IMR-90 (cell line): ENCODE data around the gene WDR3. TPM values are rescaled to one million over a fixed set of nuclear protein-coding genes. Genes with fewer than 3 reads are reported as not detected.

Source experiments
- ATAC-seq: fragments of 200-7000 bp; cut with Tn5 transposase; 2 replicates; pipeline ENCODE4 v1.9.1; 2020; ENCODE audit warnings: low read depth, mild to moderate bottlenecking, moderate library complexity
- BruUV-seq: library from RNA; stranded (reverse); fragments of 400-500 nt; replicated peaks from 2 replicates; lab custom pipeline; 2021; lab: Mats Ljungman, UMichigan
- CTCF ChIA-PET: fragments of 300-600 bp; formaldehyde crosslinking; extraction: SDS; loops from one replicate; lab custom pipeline; 2021; ENCODE audit warnings: antibody characterized with exemption; lab: Yijun Ruan, JAX
- POLR2A ChIA-PET: fragments of 300-600 bp; sonication (Branson Sonifier 250); formaldehyde crosslinking; loops from one replicate; lab custom pipeline; 2022; ENCODE audit warnings: antibody characterized with exemption; ENCODE audit not compliant: unreplicated experiment; lab: Charles Lee
- DNase-seq: peaks from one replicate; pipeline ENCODE4 v3.0.0; 2013
- H2AFZ ChIP-seq: replicated peaks from 2 replicates; pipeline ENCODE3; 2013; ENCODE audit warnings: low read length, mild to moderate bottlenecking; ENCODE audit not compliant: poor library complexity
- H2AK5ac ChIP-seq: 2 replicates; pipeline ENCODE4 v1.6.1; 2013; ENCODE audit warnings: low read depth, low read length, inconsistent platforms
- H2AK9ac ChIP-seq: replicated peaks from 2 replicates; pipeline ENCODE3; 2013; ENCODE audit warnings: mild to moderate bottlenecking, low read depth, low read length, moderate library complexity; ENCODE audit not compliant: poor library complexity
- H2BK120ac ChIP-seq: 2 replicates; pipeline ENCODE4 v1.6.1; 2013; ENCODE audit warnings: low read depth, low read length, inconsistent platforms
- H2BK15ac ChIP-seq: 3 replicates; pipeline ENCODE4 v1.6.1; 2013; ENCODE audit warnings: low read depth, low read length, inconsistent platforms
- H2BK20ac ChIP-seq: 2 replicates; pipeline ENCODE4 v1.6.1; 2013; ENCODE audit warnings: low read depth, mild to moderate bottlenecking, inconsistent platforms, low read length, moderate library complexity
- H2BK5ac ChIP-seq: 2 replicates; pipeline ENCODE4 v1.6.1; 2013; ENCODE audit warnings: mild to moderate bottlenecking, low read depth, low read length, inconsistent platforms; ENCODE audit not compliant: poor library complexity, severe bottlenecking
- H3K14ac ChIP-seq: replicated peaks from 2 replicates; pipeline ENCODE4 v1.6.1; 2013; ENCODE audit warnings: low read depth, low read length, inconsistent platforms
- H3K18ac ChIP-seq: 2 replicates; pipeline ENCODE4 v1.6.1; 2013; ENCODE audit warnings: low read depth, low read length, control low read depth
- H3K23ac ChIP-seq: 2 replicates; pipeline ENCODE4 v1.6.1; 2013; ENCODE audit warnings: low read depth, low read length, inconsistent platforms
- H3K27ac ChIP-seq: 2 replicates; pipeline ENCODE4 v1.5.1; 2013; ENCODE audit warnings: mild to moderate bottlenecking, control low read depth, low read length; ENCODE audit not compliant: insufficient read depth
- H3K27me3 ChIP-seq: 2 replicates; pipeline ENCODE4 v1.6.1; 2013; ENCODE audit warnings: low read length; ENCODE audit not compliant: control insufficient read depth, insufficient read depth
- H3K36me3 ChIP-seq: 2 replicates; pipeline ENCODE4 v1.6.1; 2013; ENCODE audit warnings: low read length, mixed read lengths; ENCODE audit not compliant: control insufficient read depth, insufficient read depth
- H3K4ac ChIP-seq: 2 replicates; pipeline ENCODE4 v1.6.1; 2013; ENCODE audit warnings: low read depth, low read length, inconsistent platforms
- H3K4me1 ChIP-seq: 2 replicates; pipeline ENCODE4 v1.6.1; 2013; ENCODE audit warnings: low read length, mixed read lengths; ENCODE audit not compliant: control insufficient read depth, insufficient read depth
- H3K4me2 ChIP-seq: 2 replicates; pipeline ENCODE4 v1.6.1; 2013; ENCODE audit warnings: low read depth, mild to moderate bottlenecking, control low read depth, low read length, moderate library complexity
- H3K4me3 ChIP-seq: 2 replicates; pipeline ENCODE4 v1.5.1; 2013; ENCODE audit warnings: low read depth, mild to moderate bottlenecking, control low read depth, low read length, moderate library complexity; ENCODE audit not compliant: insufficient read depth
- H3K56ac ChIP-seq: 2 replicates; pipeline ENCODE4 v1.6.1; 2013; ENCODE audit warnings: low read length, inconsistent platforms; ENCODE audit not compliant: insufficient read depth; ENCODE audit errors: extremely low read depth
- H3K79me1 ChIP-seq, 2 experiments: 2 replicates each; pipeline ENCODE4 v1.6.1; 2013; ENCODE audit warnings: low read length in 2 of 2, inconsistent platforms in 1 of 2, low read depth in 1 of 2
- H3K9ac ChIP-seq: 2 replicates; pipeline ENCODE4 v1.6.1; 2013; ENCODE audit warnings: low read depth, low read length, control low read depth
- H3K9me1 ChIP-seq: 2 replicates; pipeline ENCODE4 v1.6.1; 2013; ENCODE audit warnings: low read length, inconsistent platforms; ENCODE audit not compliant: insufficient read depth
- H3K9me3 ChIP-seq: 2 replicates; pipeline ENCODE4 v1.6.1; 2013; ENCODE audit warnings: low read length; ENCODE audit not compliant: control insufficient read depth, insufficient read depth
- H4K20me1 ChIP-seq: 2 replicates; pipeline ENCODE4 v1.6.1; 2013; ENCODE audit warnings: low read length, inconsistent platforms; ENCODE audit not compliant: insufficient read depth
- H4K5ac ChIP-seq: 2 replicates; pipeline ENCODE4 v1.6.1; 2013; ENCODE audit warnings: mild to moderate bottlenecking, low read depth, low read length, control low read depth
- H4K8ac ChIP-seq, 2 experiments: 2 replicates each; pipeline ENCODE4 v1.6.1; 2013; ENCODE audit warnings: low read depth in 2 of 2, low read length in 2 of 2, control low read depth in 1 of 2, inconsistent platforms in 1 of 2
- H4K91ac ChIP-seq: 2 replicates; pipeline ENCODE4 v1.6.1; 2013; ENCODE audit warnings: low read depth, low read length, inconsistent platforms; ENCODE audit not compliant: insufficient read depth
- FOS ChIP-seq: fragments of 150-350 bp; IDR thresholded peaks from 2 replicates; pipeline ENCODE4 v1.6.1; 2016; ENCODE audit warnings: low read depth, low read length
- MAFK ChIP-seq: IDR thresholded peaks from 2 replicates; pipeline ENCODE4 v1.6.1; 2012; ENCODE audit warnings: low read depth, low read length, improper control_type of control experiment
- MXI1 ChIP-seq: IDR thresholded peaks from 2 replicates; pipeline ENCODE4 v1.6.1; 2012; ENCODE audit warnings: low read depth, mild to moderate bottlenecking, low read length, moderate library complexity, borderline replicate concordance
- RAD21 ChIP-seq: IDR thresholded peaks from 2 replicates; pipeline ENCODE4 v1.6.1; 2012; ENCODE audit warnings: low read length, improper control_type of control experiment
- RCOR1 ChIP-seq: IDR thresholded peaks from 2 replicates; pipeline ENCODE4 v1.6.1; 2012; ENCODE audit warnings: mild to moderate bottlenecking, low read length, improper control_type of control experiment; ENCODE audit not compliant: insufficient replicate concordance
- SMC3 ChIP-seq: fragments of 150-350 bp; IDR thresholded peaks from 2 replicates; pipeline ENCODE4 v1.6.1; 2016; ENCODE audit warnings: low read depth, mild to moderate bottlenecking, antibody characterized with exemption, low read length, moderate library complexity
- WGBS, 2 experiments: methylation state at CpG; one replicate each; pipeline versions ENCODE4 v1.1.5 to v1.1.7; 2013; ENCODE audit warnings: missing lambda C conversion rate in 2 of 2; ENCODE audit not compliant: insufficient read length in 1 of 2; ENCODE audit errors: extremely low coverage in 2 of 2; 5-methylcytosine and 5-hydroxymethylcytosine counted together
- dilution Hi-C: fragments of 300-500 bp; cut with HindIII; formaldehyde crosslinking; loops from one replicate; pipeline ENCODE4 v1.14.3; 2018; ENCODE audit warnings: low sequenced_read_pairs; ENCODE audit not compliant: unreplicated experiment
- in situ Hi-C: fragments of 300-500 bp; cut with MboI; formaldehyde crosslinking; loops from 3 replicates; pipeline ENCODE4 v1.14.3; 2019; ENCODE audit warnings: low sequenced_read_pairs, inconsistent platforms, mixed read lengths
- intact Hi-C: fragments of 100-400 bp; cut with micrococcal nuclease; formaldehyde crosslinking; loops from 2 replicates; pipeline ENCODE4 v1.10.0; 2022
- polyA plus RNA-seq, 3 experiments: library from polyadenylated mRNA; depleted of rRNA; stranded (reverse); fragments of >200 nt; gene quantifications; 2 replicates each; pipeline ENCODE4 v1.2.3, GENCODE V29; 2012; ENCODE audit warnings: low replicate concordance in 1 of 3
- total RNA-seq: library from RNA; depleted of rRNA; stranded (reverse); fragments of >200 nt; gene quantifications from 2 replicates; pipeline ENCODE4 v1.2.3, GENCODE V29; 2012
- TF ChIP-seq, protein P1 (sequence below): fragments of 150-350 bp; IDR thresholded peaks from 2 replicates; pipeline ENCODE4 v1.6.1; 2016; ENCODE audit warnings: low read depth, mild to moderate bottlenecking, low read length, moderate library complexity, borderline replicate concordance
- TF ChIP-seq, protein P2 (sequence below): conservative IDR thresholded peaks from 2 replicates; pipeline ENCODE4 v1.5.1; 2012; ENCODE audit warnings: mild to moderate bottlenecking, low read depth, low read length, improper control_type of control experiment

WDR3 gene
- total and polyA plus RNA-seq, 2 of the 4 experiments (the other 2 are of a cell fraction), result 16.7 to 88.5 TPM

DNA sequence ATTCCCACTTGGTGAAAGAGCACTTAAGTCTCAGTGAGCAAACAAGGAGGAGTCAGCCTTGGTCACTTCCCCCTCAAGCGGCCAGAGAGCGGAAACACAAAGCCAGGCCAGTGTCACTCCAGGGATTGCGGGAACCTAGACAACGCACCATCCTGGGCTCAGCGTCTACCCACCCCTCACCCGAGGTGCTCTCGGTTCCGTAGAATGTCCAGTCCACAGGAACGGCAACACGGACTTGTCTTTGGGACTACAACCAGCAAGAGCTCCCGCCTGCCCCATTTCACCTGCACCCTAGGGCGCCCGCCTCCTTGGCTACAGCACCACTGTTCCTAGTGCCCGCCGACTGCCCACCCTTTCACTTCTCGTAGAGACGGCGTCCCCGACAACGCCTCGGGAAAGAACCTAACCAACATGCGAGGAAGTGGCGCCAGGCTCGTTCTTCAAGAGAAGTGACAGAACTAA is 627 bp upstream of the WDR3 start:
- no TSS peak for BruUV-seq
- intact Hi-C loops, result loop anchor here (1.0 to 10.0 kb wide), 3 partner anchors 59 to 1783 kb away; partner anchors contain the start of genes PHGDH and TTF2

More for the DNA sequence above, 627 bp upstream of the WDR3 start:
- H3K23ac ChIP-seq, result peak overlapping the region; percentile 78
- peak overlapping the region; percentile 86 for H2AK9ac ChIP-seq
- H2BK20ac ChIP-seq, result no peak overlapping the region
- 0 out of 2 replicates have a peak overlapping the region, but pooled peaks have one; percentile 20 for H3K56ac ChIP-seq
- H4K91ac ChIP-seq, result no peak overlapping the region
- H3K4ac ChIP-seq, result peak overlapping the region; percentile 66
- H2BK120ac ChIP-seq, result no peak overlapping the region
- peak overlapping the region; percentile 99 for H2AFZ ChIP-seq
- H3K14ac ChIP-seq, result 0 out of 2 replicates have a peak overlapping the region, but pooled peaks have one; percentile 65
- H3K36me3 ChIP-seq, result peaks cover 1% of the 10 kb centered on the region; the same call in 1 of the 2 replicates
- H2AK5ac ChIP-seq, result peak overlapping the region; percentile 54; the same call in 1 of the 2 replicates
- H2BK15ac ChIP-seq, result no peak overlapping the region
- H3K18ac ChIP-seq, result no peak overlapping the region
- peak overlapping the region in 1 of 2 experiments; percentile 54; a peak in 1 of 4 replicates for H4K8ac ChIP-seq
- no peak for TF ChIP-seq FOS
- TF ChIP-seq RCOR1, result no peak
- TF ChIP-seq, protein P1, sequence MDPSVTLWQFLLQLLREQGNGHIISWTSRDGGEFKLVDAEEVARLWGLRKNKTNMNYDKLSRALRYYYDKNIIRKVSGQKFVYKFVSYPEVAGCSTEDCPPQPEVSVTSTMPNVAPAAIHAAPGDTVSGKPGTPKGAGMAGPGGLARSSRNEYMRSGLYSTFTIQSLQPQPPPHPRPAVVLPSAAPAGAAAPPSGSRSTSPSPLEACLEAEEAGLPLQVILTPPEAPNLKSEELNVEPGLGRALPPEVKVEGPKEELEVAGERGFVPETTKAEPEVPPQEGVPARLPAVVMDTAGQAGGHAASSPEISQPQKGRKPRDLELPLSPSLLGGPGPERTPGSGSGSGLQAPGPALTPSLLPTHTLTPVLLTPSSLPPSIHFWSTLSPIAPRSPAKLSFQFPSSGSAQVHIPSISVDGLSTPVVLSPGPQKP, result no peak
- no peak for TF ChIP-seq MAFK
- TF ChIP-seq SMC3, result peak; percentile 28; the same call in 1 of the 2 replicates
- peak; percentile 45 for TF ChIP-seq RAD21
- no peak for TF ChIP-seq MXI1
- TF ChIP-seq, protein P2, sequence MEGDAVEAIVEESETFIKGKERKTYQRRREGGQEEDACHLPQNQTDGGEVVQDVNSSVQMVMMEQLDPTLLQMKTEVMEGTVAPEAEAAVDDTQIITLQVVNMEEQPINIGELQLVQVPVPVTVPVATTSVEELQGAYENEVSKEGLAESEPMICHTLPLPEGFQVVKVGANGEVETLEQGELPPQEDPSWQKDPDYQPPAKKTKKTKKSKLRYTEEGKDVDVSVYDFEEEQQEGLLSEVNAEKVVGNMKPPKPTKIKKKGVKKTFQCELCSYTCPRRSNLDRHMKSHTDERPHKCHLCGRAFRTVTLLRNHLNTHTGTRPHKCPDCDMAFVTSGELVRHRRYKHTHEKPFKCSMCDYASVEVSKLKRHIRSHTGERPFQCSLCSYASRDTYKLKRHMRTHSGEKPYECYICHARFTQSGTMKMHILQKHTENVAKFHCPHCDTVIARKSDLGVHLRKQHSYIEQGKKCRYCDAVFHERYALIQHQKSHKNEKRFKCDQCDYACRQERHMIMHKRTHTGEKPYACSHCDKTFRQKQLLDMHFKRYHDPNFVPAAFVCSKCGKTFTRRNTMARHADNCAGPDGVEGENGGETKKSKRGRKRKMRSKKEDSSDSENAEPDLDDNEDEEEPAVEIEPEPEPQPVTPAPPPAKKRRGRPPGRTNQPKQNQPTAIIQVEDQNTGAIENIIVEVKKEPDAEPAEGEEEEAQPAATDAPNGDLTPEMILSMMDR, result peak; percentile 41
- ChIA-PET CTCF (interaction anchor here (0.6 to 1.4 kb wide), 4 partner anchors 18 to 175 kb away, joined by 3 to 4 read pairs (median 3); no protein-coding TSS in a partner anchor), POLR2A (no interaction called here)
- DNase-seq (peak; percentile 63), ATAC-seq (peak; percentile 79)
- H2BK5ac ChIP-seq, result peak overlapping the region; percentile 31
- peak overlapping the region; percentile 79 for H3K27ac ChIP-seq
- H4K5ac ChIP-seq, result no peak overlapping the region
- 0% methylated on average over 5 of the region's 24 CpGs; no CpG with 5 or more reads in 1 of the 2 experiments for WGBS, 2 experiments
- H3K4me2 ChIP-seq, result peak overlapping the region; percentile 85
- peak overlapping the region; percentile 70 for H3K9ac ChIP-seq
- H4K20me1 ChIP-seq, result peaks cover 8% of the 10 kb centered on the region; the same call in 1 of the 2 replicates
- H3K79me1 ChIP-seq, result peaks cover 15 to 74% of the 10 kb centered on the region in 2 experiments
- H3K9me1 ChIP-seq, result peaks cover 3% of the 10 kb centered on the region
- H3K4me3 ChIP-seq, result peak overlapping the region; percentile 89
- H3K4me1 ChIP-seq, result 0 out of 2 replicates have a peak, but pooled peaks cover 3% of the 10 kb centered on the region
- no peaks in the 10 kb centered on the region for H3K27me3 ChIP-seq
- no peaks in the 10 kb centered on the region for H3K9me3 ChIP-seq
- dilution Hi-C loops, result no loop called here
- in situ Hi-C loops, result no loop called here
